HG03457 (cell line): Measurements from ENCODE around the gene TOMM34.

Experiments
- ATAC-seq: cut with Tn5 transposase; IDR thresholded peaks from one replicate; pipeline ENCODE4 v1.9.1; 2021; ENCODE audit warnings: moderate number of reproducible peaks; ENCODE audit not compliant: unreplicated experiment

TOMM34 gene

DNA sequence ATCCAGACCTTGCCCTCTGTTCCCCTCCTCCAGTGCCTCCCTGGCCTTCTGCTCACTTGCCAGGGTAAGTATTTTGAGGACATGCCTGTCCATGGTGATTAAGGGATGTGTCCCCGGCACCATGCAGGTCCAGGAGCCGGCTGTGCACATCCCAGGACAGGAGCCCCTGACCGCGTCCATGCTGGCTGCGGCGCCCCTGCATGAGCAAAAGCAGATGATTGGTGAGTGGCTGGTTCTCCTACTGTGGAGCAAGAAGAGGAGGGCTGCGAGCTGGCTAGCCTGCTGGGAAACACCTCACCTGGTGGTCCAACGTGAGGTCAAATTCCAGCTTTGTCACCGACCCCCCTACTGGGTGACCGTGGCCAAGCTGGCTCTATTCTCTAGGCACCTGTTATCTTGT is 23.7 kb downstream of the TOMM34 start:
- ATAC-seq = no peak

DNA sequence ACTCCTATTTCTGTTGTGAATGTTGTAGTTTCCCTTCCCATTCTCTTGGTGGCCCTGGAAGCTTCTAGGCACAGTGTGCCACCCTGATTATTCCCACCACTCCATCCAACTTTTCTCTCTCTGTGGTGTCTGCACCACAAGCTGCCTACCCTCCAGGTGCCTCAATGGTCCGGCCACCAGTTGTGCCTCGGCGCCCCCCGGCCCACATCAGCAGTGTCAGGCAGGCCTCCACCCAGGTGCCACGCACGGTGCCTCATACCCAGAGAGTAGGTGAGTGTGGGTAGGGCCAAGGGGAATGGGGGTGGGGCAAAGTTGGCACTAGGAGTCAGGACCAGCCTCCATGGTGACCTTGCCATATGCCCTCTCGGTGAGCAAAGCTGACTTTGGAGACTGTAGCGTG is 27.3 kb downstream of the TOMM34 start:
- ATAC-seq = no peak

DNA sequence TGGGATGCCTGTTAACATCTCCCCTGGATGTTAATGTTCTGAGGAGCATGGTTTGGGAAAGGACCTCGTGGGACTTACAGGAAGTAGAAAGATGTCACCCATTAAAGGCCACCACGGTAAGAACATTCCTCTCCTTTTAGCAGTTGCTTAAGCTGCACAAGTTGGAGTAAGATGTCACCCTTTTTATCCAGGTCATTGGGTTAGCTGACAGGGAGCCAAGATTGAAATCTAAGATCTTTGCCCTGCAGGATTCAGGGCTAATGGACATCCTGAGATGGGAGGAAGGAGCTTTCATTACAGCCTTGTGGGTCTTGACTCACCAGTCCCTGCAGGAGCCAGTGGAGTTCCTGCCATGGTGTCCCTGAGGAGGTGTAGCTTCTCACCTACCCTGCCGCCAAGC is 28.3 kb downstream of the TOMM34 start:
- no peak for ATAC-seq

DNA sequence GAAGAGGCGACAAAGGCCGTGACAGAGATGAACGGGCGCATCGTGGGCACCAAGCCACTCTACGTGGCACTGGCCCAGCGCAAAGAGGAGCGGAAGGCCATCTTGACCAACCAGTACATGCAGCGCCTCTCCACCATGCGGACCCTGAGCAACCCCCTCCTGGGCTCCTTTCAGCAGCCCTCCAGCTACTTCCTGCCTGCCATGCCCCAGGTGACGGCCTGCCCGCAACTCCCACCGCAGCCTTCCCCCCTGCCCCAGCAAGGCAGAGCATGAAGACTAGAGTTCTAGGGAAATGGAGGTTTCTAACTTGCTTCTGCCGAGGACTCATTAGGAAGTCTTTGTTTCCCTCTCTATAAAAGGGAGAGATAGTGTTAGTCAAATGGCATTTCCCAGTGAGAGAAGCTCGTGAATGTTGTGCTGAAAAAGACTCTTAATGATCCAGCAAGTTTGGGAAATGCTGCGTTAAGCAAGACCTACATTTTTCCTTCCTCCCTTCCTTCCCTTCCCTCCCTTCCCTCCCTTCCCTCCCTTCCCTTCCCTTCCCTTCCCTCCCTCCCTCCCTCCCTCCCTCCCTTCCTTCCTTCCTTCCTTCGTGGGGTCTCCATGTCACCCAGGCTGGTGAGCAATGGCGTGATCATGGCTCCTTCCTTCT is 29.6 kb downstream of the TOMM34 start:
- no peak for ATAC-seq

DNA sequence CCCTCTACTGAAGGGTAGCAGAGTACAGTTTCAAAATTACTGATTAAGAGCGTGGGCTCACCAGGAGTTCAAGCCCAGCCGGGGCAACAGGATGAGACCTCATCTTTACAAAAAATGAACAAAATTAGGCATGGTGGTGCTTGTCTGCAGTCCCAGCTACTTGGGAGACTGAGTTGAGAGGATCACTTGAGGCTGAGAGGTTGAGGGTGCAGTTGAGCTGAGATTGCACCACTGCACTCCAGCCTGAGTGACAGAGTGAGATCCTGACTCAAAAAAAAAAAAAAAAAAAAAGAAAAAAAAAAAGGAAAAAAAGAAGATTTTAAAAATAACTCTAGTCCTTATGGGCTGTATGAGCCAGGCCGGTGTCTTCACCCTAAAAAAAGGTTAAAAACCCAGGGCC is 31.6 kb downstream of the TOMM34 start:
- ATAC-seq = no peak

DNA sequence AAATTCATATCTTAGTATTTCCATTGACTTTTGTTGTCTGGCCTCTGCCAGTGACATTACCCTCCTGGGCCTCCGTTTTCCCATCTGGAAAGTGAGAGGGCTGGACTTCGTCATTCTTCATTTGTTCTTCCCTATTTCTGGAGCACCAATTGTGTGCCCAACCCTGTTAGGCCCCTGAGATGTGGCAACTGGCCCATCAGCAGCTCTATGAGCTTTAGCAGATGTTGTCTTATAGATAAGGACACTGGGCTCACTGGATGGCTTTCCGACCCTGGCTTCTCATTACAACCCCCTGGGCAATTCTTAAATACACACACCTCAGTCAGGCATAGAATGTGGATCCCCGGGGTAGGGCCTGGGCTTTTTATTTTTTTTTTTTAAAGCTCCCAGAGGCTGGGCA is 35.7 kb downstream of the TOMM34 start:
- no peak for ATAC-seq

DNA sequence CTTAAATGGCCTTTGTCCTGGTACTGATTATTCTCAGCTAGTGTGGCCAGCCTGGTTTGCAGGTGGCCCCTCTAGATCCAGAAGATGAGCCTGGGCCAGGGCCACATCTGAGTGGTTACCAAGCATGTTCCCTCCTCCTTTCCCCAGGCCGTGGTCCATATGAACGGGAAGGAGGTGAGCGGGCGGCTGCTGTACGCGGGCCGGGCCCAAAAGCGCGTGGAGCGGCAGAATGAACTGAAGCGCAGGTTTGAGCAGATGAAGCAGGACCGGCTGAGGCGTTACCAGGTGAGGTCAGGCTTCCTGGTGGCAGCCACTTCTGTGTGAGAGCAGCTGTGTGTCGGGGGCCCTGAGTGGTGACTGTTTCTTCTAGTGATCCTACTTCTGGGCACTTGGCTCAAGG is 38.8 kb downstream of the TOMM34 start:
- no peak for ATAC-seq

DNA sequence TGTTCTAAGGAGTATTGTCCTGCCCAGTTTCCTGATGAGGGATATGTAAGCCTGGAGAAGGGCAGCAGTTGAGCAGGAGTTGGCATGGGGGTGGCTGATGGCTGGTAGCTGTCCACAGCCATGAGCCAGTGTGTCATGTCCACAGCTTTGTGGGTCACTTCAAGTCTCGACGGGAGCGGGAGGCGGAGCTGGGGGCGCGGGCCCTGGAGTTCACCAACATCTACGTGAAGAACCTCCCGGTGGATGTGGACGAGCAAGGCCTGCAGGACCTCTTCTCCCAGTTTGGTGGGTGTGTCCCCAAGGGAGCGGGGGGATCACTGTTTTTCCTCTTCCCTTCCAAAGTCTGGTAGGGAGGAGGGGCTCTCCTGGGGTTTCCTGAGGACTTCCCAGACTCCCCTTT is 41.4 kb downstream of the TOMM34 start:
- ATAC-seq = no peak

DNA sequence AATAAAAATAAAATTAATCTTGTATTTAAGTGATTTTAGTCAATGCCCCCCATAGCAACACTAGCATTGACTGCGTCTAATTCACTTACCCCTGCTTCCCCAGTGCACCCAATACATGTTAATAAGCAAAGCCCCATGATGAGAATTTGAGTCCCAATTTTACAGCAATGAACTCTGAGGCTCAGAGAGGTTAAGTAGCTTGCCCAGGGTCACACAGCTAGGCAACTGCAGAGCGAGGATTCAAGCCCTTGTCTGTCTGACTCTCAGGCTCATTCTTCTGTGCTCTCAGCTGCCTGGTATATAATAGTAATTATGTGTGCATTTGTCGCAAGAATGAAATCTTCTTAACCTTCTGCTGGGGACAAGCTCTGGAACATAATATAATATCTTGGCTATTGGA is 41.9 kb downstream of the TOMM34 start:
- no peak for ATAC-seq

DNA sequence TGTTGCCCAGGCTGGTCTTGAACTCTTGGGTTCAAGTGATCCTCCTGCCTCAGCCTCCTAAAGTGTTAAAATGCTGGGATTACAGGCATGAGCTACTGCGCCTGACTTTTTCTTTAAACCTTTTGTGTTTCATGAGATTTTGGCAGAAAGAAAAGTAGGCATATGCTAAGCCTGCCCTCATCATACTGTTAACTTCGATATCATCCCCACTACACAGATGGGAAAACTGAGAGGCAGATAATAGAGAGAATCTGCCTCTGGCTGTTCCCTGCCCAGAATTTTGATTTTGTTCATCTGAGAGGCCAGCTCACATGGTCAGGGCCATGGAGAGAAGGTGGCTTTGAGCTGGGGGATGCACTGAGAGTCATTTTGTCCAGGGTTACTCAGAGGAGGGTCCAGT is 42.8 kb downstream of the TOMM34 start:
- ATAC-seq = no peak

DNA sequence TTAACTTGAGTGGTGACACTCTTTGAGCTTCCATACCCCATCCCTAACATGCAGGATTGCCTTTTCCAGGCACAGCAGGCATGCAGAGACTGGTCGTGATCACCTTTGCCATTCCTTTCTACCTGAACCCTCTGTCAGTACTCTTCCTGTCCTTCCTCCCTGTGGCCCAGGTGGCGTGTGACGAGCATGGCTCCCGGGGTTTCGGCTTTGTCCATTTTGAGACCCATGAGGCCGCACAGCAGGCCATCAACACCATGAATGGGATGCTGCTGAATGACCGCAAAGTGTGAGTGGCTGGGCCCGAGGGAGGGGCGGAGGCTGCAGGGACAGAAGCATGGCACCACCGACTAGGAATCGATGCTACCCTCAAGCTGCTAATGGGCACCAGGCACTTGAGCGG is 43.6 kb downstream of the TOMM34 start:
- no peak for ATAC-seq

DNA sequence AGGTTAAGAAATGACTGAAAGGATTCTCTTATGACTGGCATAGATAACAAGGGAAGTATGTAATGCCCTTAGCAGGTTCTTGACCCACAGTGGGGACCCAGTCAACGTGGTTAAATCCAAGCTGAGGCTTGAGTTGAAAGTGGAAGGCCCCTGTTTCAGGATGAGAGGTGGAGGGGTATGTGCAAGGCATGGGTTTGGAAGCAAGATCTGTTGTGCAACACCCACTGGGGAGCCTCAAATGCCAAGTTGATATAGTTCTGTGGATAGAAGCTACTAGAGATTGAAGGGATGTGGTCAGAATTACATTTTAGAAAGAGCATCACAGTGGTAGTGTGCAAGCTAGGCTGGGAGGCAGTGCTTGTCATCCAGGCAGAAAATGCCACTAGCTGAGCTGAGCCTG is 45.3 kb downstream of the TOMM34 start:
- no peak for ATAC-seq

DNA sequence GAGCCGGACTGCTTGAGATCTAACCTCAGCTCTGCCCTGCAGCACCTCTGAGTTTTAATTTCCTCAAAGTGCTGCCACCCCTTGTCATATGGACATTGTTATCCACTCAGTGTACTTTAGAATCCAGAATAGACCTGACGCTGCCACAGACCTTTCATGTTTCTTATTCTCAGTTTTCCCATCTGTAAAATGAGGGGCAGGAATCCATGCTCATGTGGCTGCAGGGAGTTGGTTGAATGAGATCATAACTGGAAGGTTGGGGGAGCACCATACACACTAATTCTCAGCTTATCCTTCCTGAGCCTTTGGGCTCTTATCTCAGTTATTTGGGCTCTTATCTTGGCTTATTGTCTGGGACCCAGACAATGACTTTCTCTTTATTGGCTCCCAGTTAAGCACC is 48.0 kb downstream of the TOMM34 start:
- no peak for ATAC-seq

DNA sequence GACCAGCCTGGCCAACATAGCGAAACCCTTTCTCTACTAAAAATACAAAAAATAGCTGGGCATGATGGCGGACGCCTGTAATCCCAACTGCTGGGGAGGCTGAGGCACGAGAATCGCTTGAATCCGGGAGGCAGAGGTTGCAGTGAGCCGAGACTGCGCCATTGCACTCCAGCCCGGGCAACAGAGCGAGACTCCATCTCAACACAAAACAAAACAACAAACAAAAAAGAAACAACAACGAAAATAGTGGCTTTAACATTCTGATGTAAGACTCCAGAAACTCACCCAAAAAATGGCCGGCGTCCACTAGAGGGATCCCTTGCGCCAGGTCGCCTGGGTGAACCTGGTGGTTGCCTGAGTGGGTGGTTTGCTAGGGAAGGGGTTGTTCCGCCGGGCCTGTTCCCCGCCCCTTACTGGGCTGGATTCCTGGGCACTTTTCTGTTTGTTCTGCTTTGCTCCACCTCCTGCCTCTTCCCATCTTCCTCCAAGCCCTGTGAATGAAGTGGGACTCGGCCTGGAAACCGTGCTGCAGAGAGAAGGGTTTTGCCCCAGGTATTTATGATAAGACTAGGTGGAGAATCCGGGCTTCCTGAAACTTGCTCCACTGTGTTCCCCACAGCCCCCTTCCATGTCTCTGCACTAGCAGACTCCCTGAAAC is 48.8 kb downstream of the TOMM34 start:
- ATAC-seq = no peak

DNA sequence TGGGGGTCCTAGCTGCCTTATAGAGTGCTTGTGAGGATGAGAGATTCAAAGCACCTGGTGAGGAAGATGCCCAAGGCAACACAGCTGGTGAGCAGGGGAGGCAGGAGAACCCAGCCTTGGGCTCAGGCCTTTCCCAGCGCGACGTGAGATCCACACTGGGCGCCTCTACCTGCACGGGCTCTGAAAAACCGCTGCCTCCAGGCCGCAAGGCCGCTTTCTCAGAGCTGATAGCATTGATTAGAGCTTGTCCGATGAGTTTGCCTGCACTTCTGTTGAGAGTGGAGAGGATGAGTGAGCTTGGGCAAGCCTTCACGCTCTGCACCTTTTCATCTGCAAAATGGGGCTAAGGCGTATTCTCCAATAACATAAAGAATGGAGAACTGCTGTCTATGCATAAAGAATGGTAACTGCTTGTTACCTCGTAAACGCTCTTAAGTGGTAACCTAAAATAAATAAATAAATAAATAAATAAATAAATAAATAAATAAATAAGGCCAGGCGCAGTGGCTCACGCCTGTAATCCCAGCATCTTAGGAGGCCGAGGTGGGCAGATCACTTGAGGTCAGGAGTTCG is 49.4 kb downstream of the TOMM34 start:
- no peak for ATAC-seq

DNA sequence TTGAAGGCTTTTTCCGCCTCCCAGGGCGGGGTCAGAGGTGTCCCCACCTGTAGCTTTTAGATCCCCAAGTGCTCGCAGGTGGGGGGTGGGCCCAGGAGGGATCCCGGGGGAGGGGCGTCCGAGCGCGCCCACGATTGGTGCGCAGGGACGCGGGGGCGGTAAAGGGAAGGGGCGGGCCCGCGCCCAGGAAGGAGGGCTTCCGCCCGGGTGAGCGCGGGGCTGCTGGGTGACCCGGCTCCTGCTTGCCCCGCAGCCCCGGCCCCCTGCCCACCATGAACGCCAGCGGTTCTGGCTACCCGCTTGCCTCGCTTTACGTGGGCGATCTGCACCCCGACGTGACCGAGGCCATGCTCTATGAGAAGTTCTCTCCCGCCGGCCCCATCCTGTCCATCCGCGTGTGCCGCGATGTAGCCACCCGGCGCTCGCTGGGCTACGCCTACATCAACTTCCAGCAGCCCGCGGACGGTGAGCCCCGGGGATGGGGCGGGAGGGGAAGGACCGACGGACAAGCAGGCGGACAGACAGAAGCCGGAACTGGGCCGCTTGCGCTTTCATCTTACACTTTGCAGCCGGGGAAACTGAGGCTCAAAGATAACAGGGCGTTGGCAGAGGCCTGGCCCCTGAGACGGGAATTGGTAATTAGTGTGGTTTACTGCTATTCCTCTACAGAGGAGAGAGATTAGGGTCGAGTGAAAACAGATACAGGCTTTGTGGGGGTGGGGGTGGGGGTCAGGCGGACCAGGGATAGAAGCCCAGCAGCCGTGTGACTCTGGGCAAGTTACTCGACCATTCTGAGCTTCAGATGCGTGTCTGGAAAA is 50.1 kb downstream of the TOMM34 start, which contains the start of gene PABPC1L:
Gene PABPC1L (plus strand): TSS at position 189 of the 818 bp plus-strand sequence. CDS start 84 bp downstream, at position 273.
- ATAC-seq = peak; percentile 83

DNA sequence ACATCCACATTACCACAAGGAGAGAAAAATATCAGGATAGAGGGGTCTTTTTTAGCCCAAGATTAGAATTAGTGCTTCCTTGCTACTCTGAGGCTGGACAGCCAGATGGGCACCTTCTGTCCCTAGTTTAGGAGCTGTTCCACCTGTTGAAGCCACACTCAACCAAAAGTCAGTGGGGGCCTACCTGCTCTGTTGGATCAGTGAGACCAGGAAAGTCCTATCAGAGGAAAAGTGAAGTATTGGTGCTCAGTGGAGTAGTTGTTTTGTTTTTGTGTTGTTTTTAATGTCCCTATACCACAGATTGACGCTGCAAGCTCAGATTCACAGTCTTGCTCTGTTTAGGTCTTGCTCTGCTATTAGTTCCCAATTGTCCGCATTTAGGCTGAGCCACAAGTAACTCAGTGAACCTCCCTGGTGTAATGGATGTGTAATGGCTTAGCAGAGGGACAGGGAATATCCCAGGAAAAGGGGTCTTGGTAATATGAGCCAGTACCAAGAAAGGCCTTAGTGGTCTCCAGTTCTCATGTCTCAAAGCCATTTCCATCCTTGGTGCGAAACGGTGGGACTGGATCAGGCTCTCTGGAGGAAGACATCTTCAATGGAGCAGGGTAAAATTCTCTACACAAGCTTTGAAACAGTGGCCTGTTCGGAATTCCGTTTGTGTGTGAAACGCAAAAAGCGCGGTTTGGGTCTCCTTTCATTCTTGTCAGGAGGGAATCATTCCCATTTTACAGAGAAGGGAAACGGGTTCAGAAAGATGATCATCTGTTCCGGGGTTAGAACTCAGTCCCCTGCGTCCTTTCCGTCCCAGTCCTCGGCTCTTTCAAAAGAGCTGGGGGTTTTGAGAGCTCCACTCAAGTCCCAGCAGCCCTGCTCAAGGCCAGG is 51.0 kb downstream of the TOMM34 start:
- no peak for ATAC-seq

DNA sequence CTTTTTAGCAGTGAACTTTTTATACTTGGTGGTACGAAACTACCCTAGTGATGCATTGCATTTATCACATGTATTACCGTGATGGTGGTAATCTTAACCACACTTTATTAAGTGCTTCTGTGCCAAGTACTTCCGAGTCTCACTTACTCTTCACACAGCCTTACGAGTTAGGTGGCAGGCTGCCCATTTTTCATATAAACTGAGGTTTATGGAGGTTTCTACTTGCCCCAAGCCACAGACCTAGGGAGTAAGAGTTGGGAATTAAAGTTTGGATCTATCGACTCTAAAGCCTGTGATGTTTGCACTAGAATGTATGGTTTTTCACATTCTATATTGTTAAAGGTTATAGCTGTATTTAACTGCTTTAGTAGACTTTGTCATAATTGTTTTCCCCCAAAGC is 55.8 kb downstream of the TOMM34 start:
- ATAC-seq = no peak

DNA sequence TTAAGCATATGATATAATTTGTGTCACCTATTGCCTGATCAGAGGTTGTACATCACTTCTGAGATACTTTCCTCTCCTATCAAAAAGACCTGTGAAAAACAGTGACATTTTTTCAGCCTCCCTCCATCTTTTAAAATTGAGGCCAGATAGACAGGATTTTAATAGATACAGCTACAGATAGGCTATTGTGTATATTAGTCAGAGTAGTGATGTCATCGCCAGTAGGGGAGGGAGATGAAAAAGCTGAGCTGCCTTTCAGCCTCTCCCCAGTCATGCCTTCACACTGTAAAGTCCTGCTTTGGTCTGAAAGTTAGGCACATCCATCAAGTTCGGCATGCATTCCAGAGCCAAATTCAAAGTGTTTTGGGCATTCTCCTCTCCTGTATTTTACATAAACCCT is 58.2 kb downstream of the TOMM34 start:
- no peak for ATAC-seq

DNA sequence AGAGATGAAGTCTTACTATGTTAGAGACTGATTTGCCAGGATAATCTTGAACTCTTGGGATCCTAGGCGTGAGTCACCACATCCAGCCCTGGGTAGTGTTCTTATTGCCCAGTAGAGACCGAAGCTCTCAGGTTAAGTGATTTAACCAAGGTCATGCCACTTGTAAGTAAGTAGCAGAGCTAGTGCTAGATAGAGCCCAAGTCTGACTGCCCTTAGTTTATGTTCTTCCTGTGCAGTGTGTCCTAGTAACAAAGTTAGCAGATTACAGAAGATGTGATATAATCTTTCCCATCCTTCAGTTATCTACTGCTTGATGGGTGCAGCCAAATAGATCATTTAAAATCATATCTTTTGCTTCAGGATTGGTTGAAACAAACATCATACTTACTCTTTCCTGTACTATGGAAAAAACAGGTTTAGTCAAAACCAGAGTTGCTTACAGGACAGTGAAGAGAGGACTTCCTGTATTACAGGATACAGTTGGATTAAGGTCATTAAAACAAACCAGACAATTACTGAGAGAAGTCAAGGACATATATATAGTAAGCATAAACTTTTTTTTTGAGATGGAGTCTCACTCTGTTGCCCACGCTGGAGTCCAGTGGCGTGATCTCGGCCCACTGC is 59.9 kb downstream of the TOMM34 start:
- ATAC-seq = no peak
